Measurements from ENCODE around the gene MORN4.

DNA sequence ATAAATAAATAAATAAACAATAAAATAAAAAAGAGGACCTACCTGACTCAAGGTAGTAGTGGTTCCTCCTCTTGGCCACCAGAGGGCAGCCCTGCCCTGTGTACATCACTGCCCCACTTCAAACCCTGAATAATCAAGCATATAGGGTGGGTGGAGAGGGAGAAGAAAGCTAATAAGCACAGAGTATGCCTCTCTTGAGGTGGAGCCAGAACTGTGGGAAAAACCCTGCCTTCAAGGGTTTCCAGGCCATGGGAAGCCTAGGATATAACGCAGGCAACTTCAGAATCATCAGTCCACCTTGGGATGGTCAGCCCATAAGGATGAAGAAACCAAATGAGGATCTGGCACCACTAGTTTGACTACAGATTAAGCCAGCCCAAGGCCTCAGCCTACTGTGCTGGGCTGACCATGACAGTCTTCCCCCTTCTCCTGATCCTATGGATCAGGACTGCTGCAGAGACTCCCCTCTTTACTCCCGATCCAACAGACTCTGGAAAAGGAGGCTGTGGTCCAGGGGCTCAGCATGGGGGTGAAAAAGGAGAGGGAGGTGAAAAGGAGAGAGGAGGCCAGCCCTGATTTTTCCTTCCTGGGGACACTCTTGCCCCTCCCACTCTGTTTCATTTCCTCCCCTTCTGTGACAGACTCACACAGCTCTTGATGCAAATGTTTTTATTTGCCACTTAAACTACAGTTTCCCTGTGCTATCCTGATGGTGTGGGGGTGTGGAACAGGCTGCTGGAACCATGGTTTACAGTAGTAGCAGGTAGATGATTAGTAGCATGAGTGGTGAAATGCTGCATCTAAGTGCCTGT is 43.7 kb upstream of the MORN4 start:
- TF ChIP-seq, protein P1, sequence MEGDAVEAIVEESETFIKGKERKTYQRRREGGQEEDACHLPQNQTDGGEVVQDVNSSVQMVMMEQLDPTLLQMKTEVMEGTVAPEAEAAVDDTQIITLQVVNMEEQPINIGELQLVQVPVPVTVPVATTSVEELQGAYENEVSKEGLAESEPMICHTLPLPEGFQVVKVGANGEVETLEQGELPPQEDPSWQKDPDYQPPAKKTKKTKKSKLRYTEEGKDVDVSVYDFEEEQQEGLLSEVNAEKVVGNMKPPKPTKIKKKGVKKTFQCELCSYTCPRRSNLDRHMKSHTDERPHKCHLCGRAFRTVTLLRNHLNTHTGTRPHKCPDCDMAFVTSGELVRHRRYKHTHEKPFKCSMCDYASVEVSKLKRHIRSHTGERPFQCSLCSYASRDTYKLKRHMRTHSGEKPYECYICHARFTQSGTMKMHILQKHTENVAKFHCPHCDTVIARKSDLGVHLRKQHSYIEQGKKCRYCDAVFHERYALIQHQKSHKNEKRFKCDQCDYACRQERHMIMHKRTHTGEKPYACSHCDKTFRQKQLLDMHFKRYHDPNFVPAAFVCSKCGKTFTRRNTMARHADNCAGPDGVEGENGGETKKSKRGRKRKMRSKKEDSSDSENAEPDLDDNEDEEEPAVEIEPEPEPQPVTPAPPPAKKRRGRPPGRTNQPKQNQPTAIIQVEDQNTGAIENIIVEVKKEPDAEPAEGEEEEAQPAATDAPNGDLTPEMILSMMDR (IDR thresholded peaks at IDR 0.05; ENCODE audit: low read length) = peak; percentile 44
- no peak for TF ChIP-seq EZH2 (IDR thresholded peaks at IDR 0.05; ENCODE audit: borderline replicate concordance, low read length)
